Measurements from ENCODE around the gene TGFBI.
A peak's percentile ranks its signal among the peaks of the same experiment; 100 is the strongest.
"Not testable (repeated sequence)": the region's sequence is repeated elsewhere in the genome, so short reads cannot be mapped to it uniquely, and the experiment has no call there.

The TGFBI gene

DNA sequence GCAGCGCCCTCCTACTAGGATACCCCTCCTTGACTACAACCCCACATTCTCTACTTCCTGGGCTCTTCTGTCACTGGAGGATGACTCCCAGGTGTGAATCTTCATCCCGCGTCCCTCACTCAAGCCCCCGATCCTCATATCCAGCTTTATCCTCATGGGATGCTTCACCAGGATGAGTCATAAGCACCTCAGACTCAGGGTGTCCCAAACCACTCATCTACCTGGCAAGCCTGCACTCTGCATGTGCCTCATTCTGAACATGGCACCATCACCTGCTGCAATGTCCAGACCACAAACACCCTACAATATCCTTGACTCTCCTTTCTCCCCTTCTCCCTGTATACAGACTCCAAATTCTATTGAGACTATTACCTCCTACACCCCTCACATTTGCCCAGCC is 1.5 kb upstream of the TGFBI start:
- DNase-seq (ENCODE audit: low read depth): no peak

DNA sequence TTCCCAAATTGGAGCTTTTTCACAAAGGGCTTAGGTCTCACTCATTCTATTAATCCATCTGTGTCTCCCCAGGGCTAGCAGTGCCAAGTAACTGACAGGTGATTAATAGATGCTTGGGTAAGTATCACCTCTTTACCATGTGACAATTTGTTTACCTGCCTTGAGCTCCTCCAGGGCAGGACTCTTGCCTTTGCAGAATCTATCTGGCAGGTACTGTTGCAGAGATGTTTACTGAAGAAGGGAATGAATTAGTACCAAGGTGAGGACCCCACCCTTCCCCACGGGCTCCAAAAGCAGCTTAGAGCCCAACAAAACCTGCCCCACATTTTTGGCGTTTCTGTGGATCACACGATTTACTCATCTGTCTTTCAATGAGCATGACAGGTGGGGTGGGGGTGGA is 698 bp upstream of the TGFBI start:
- no peak for DNase-seq (ENCODE audit: low read depth)

DNA sequence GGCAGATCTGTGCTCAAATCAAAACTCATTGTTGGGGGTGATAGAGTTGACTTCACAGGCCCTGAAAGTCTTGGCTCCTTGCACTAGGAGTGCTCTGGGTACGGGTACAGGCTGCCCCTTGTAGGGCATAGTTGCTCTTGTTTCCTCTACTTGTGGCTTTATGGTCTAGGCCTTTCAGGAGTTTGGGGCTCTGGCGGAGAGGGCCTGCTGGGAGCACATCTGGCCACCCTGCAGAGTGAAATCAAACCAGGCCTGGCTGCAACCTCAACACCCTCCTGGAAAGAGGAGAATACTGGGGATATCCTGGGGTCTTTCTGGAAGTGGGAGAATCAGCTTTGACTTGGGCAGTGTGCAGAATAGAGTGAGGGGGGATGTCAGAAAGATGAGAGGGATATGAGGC is 1.5 kb downstream of the TGFBI start:
- no peak for DNase-seq (ENCODE audit: low read depth)

DNA sequence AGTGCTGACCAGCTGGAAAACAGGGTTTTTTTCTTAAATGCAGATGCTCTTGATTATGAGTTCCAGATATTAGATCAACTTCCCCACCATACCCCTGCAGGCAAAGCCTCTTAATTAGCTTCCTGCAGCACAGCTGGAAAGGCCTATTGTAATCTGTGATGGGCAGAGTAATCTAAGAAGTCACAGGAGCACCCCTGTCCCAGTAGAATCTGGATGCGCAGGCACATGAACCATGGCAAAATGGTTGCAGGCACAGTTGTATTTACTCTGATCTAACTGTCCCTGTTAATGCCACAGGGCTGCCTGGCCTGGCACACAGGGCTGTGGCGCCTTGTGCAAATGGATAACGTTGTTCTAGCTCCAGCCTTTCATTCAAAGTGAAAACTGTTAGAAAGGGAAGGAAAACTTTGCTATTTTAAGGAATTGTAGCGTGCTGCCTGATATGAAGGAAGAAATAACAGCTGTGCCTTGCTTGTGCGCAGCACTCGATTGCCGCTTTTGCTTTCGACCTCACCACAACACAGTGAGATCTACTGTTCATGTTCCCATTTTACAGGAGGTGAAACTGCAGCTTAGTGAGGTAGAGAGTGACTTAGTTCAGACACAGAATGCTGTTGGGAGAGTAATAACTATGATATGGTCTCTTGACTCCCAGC is 2.3 kb downstream of the TGFBI start:
- no peak for DNase-seq (ENCODE audit: low read depth)

DNA sequence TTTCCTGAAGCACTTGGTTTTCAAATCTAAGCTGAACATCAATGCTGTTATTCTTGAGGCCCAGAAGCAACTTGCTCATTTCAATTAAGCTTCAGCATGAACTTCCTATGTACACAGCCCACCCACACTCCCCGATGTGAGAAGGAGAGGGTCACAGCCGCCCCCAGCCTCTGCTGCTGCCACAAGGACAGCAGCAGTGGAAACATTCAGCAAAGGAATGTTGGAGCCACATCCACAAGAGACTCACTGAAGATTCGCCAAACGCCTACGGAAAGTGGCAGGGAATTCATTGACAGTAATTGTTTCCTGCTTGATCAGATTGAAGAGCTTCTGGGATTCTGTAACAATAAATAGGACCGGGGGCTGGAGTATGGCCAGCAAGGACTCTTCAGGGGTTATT is 2.9 kb downstream of the TGFBI start:
- DNase-seq (ENCODE audit: low read depth): no peak

DNA sequence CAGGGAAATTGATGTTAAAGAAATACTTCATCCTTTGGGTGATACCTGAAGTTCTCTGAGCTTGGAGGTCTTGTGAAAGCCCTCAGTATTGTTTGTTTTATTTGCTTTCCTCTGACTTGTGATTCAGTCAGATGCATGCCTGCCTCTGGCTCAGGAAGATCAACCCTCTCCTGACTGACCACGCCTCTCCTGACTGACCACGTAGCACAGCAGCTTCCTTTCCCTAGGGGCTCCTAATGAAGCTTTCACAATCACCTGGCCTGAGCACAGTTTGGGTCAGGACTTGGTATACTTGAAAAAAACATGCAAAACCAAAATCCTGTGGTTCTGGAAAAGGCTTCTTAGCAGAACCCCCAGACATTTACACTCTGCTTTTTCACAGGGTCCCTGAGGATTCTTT is 3.8 kb downstream of the TGFBI start:
- DNase-seq (ENCODE audit: low read depth): no peak

DNA sequence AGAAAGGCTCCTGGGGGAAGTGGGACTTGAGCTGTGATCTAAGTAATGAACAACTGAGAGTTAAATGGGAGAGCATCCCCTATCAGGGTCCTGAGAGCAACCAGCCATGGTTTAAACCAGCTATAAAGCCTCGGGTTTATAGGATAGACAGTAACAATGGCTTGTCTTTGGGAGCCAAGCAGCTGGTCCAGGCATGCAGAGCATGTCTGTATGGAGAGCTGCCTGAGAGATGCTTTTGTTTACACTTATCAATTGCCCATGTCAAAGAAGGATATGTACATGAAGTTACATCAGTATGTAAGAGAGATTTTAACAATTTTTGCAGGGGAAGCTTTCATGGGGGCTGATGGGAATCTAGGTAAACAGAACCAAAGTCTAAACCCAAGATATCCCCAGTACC is 4.4 kb downstream of the TGFBI start:
- no peak for DNase-seq (ENCODE audit: low read depth)

DNA sequence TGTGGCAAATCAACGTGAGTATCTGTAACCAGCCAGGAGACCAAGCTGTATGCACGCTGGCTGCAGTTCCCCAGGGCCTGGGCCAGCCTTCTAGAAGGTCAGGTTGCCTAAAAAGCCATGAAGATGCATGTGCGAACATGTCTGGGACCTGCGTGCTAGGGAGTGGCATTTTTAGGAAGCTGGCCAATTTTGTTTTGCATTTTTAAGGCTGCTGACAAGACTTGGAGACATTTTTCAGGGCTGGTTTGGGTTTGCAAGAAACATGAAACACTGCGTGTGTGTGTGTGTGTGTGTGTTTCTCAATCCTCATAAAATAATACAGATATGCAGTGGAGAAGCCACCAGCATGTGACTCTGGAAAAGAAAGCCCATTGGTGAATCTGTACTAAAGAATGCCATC is 5.1 kb downstream of the TGFBI start:
- no peak for DNase-seq (ENCODE audit: low read depth)

DNA sequence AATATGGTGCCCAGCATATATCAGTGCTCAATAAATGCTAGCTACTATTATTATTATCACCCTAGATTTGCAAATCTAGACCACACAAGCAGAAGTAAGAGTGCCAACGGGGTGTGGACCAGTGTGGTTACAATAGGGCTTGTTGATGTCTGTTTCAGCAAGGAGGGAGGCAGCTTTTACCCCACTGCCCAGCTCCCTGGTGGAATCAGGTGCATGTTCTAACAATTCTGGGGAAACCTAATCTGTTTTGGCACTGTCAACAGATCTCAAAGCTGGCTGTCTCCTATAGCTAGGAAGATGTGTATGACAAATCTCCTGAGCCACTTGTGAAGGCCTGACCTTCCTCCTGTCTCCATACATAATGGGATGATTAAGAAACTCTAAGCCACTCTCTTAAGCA is 5.7 kb downstream of the TGFBI start:
- DNase-seq (ENCODE audit: low read depth): no peak

DNA sequence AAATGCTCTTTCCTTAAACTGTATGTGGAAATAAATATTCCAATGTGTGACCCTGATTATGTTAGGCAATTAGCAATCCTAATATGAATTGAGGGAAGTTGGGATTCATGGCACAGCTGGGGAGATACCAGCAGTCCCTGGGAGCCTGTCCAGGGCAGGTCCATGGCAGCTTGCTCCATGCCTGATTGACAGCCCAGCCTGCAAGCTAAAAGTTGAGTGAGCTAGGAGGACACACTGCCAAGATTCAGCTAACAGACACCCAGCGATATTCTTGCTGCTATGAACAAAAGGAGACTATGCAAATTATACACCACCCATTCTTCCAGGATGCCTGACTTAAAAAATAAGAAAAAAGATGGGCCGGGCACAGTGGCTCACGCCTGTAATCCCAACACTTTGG is 6.2 kb downstream of the TGFBI start:
- DNase-seq (ENCODE audit: low read depth): no peak

DNA sequence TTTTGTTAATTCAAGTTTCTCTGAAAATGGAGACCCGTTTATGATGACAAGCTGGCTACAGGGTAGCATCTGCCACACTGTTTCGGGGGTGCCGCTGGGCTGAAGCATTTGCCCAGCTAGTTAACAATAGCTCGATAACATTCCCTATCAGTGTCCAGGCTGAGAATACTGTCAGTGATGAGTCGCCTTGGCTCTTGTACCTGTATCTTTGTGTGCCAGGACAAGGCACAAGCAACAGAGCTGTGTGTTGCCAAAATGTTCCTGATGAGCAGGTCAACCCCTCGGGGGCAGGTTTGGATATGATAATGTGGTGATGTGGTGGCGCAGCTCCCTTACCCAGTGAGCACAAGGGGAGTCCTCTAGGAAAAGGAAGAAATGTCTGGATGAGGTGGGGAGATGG is 7.0 kb downstream of the TGFBI start:
- no peak for DNase-seq (ENCODE audit: low read depth)

DNA sequence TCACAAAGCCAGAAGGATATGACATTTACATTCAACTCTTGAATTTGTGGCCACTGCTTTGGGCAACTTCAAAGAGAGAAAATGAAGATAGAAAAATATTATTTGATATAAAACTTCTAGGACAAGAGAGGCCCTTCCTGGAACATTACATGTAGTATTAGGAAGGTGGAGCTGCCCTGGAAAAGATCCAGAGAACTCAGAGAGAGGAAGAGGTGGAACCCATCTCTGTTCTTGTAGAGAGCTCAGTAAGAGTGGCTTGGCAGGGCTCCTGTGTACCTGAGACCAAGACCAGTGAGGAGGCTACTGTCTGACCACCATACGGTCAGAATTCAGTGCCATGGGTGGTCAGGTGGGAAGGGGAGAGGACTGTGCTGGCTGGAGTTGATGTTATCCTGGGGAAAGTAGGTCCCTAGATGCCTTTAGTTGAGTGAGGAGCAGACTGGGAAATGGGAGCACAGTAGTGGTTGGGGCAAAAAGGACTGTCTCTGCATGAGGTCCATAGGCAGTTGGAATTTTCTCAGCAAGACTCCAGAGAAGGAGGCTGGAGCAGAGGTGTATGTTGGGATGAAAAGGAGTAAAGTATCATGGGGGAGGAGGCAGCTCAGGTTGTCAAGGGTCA is 7.6 kb downstream of the TGFBI start:
- DNase-seq (ENCODE audit: low read depth): no peak

DNA sequence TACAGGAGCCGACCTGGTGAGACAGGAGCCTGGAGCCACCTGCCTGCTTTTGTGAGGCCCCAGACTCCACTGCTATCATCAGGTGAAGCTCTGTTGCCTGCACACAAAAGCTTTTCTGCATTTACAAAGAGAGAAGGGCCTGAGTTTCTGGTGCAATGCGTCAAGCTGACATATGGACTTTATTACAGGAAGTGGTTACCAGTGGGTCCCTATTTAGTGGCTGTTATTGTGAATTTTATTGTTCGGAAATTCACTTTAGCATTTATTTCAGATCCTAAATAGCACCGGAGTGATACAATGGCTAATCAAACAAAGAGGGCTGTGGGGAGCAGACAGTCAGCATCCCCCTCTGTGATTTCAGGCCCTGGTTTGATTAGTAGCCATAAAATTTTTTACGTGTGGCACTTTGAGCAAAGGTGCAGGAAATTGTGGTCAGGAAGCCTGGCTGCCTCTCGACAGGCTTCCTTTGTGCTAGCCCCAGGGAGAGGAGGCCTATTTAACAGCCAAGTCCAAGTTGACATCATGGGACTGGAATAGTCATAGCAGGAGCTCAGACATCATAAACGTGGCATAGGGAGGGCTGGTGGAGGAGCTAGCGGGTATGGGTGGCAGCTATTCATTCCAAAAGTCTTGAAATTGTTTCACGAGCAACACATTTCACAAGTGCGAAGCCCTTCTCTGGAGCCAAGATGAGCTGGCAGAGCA is 8.4 kb downstream of the TGFBI start:
- DNase-seq (ENCODE audit: low read depth): peak; percentile 65

DNA sequence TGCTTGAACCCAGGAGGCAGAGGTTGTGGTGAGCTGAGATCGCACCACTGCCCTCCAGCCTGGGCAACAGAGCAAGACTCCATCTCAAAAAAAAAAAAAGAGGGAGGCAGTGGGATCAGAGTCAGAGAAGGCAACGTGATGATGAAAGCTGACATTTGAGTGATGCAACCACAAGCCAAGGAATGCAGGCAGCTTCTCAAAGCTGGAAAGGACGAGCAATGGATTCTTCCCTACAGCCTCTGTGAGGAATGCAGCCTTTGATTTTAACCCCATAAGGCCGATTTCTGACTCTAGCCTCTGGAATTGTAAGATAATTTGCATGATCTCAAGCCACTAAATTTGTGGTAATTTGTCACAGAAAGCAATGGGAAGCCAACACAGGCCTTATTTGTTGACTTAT is 9.8 kb downstream of the TGFBI start:
- DNase-seq (ENCODE audit: low read depth): no peak

DNA sequence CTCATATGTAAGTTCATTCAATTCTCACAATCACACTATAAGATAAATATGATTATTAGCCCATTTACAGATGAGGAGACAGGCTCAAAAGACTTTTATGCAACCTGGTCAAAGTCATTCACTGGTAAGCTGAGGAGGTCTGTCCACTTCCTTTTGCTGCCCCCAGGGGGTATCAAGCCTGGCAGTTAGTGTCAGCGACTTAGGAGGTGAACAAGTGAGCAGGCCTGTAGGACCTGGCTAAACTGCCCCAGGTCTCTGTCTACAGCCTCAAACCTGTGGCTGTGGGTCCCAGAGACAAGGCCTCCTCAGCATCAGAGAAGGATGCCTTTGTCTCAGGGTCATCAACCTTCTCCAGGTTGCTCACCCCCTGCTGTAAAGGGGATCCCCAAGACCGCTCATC is 10.4 kb downstream of the TGFBI start:
- DNase-seq (ENCODE audit: low read depth): no peak

DNA sequence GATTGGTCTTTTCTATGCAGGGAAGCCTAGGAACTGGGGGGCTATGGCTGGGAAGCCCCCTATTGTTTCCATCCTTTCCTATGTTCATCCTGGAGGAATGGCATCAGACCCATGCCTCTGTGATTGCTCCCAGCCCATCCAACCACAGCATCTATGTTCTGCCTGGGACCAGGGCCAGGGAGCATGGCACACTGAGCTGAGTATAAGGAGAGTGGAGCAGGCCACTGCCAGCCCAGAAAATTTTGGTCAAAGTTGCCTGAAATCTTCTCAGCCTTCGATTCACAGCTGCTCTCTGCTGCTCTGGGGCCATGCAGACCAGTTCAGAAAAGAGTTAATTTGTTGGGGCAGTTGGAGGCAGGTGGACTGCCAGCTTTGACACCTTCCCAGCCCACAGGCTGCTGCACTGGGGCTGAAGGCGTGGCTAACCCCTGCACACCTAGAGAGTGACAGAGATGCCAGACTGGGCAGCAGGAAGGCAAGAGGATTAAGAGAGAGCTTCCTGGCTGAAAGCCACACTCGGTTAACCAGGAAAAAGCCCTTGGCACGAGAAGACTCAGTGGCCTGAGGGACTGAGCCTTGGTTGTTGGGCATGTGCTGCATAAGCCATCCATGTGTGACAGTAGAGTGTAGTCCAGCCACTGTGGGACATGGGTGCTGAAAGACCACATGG is 12.1 kb downstream of the TGFBI start:
- DNase-seq (ENCODE audit: low read depth): no peak

DNA sequence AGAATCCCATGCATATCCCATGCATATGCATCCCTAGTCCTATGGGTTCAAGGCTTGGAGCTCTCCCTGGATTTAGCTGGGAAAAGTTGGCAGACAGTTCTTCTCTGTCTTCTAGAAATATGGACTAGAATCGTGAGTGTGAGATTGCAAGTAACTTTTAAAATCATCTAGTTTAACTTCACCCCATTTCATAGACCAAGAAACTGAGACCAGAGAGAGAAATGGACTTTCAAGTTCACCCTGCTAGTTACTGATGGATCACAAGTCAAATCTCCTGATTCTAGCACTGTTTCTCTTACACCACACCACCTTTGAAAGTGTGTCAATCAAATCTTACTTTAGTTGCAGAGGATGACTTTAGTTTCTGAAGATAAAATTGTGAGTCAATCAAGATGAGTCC is 13.4 kb downstream of the TGFBI start:
- DNase-seq (ENCODE audit: low read depth): no peak

DNA sequence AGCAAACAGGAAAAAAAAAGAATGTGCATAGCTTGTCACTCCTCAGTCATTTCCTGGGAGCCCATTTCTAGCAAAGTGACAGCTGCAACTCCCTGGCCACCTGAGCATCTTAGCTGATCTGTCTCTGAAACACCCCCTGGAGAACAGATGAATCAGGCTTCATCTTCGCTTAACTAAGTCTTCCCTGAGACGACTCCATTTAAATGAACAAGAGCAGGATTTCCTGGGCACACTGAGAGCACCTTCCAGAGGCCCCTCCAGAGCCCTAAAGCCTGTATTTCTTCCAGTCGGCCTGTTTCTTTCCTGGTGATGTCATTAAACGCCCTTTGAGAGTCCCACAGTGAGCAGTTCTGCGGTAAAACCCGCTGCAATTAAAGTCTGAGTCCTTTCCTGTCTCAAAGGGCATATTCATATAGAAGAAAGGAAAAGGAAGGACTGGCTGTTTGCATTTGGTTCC is 13.9 kb downstream of the TGFBI start:
- no peak for DNase-seq (ENCODE audit: low read depth)

DNA sequence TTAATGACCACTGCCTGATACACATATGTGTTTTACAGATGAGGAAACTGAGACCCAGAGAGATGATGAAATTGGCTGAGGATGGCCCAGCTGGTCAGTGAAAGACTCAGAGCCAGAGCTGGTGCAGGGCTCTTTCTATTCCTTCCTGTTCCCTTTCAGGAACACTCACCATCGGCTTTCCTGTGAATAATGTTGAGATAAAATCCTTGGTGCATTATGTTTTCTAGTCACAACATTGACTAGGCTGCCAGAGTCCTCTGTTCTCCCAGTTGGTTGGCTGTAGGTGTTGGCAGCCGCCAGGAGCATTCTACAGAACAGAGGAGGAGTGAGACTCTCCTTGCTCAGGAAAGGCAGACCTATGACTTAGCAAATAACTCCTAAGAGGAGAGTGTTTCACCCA is 14.8 kb downstream of the TGFBI start:
- no peak for DNase-seq (ENCODE audit: low read depth)

DNA sequence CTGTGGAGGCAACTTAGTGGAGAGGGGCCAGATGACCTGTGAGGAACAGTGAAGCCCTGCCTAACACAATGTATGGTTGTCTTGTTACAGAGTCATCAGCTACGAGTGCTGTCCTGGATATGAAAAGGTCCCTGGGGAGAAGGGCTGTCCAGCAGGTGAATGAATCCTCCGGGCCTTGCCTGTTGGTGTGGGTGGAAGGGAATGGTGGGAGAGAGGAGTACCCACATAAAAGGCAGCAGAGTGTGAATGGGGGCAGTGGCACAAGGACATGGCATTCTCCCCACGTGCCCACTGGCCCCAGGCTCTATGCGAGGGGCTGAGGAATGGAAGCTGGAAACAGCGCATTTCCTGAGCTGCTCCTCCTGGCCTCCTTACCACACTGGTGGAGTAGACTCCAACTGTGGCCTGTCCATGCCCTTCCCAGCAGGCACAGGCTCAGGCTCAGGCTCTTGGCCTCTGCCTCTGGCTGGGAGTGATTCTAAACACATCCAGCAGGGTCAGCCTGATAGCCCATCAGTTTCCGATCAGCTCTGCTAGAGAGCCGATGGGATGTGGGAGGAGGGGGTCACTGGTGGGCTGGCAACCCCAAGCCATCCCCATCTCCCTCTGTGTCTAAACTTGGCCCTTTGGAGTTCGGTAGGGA is 15.3 kb downstream of the TGFBI start:
- DNase-seq (ENCODE audit: low read depth): no peak

DNA sequence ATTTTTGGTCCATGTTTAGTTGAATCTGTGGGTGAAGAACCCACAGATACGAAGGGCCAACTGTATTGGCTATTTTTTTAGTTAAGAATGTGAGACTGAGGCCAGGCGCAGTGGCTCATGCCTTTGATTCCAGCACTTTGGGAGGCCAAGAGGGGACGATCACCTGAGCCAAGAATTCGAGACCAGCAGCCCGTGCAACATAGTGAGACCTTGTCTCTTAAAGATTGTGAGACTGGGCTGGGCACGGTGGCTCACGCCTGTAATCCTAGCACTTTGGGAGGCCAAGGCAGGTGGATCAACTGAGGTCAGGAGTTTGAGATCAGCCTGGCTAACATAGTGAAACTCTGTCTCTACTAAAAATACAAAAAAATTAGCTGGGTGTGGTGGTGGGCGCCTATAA is 16.2 kb downstream of the TGFBI start:
- DNase-seq (ENCODE audit: low read depth): not testable (repeated sequence)

DNA sequence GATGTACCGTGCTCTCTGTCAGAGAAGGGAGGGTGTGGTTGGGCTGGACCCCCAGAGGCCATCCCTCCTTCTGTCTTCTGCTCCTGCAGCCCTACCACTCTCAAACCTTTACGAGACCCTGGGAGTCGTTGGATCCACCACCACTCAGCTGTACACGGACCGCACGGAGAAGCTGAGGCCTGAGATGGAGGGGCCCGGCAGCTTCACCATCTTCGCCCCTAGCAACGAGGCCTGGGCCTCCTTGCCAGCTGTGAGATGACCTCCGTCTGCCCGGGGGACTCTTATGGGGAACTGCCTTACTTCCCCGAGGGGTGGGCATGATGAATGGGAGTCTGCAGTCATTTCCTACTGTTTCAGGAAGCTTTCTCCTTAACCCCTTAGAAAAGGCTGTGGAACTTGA is 17.5 kb downstream of the TGFBI start:
- no peak for DNase-seq (ENCODE audit: low read depth)

DNA sequence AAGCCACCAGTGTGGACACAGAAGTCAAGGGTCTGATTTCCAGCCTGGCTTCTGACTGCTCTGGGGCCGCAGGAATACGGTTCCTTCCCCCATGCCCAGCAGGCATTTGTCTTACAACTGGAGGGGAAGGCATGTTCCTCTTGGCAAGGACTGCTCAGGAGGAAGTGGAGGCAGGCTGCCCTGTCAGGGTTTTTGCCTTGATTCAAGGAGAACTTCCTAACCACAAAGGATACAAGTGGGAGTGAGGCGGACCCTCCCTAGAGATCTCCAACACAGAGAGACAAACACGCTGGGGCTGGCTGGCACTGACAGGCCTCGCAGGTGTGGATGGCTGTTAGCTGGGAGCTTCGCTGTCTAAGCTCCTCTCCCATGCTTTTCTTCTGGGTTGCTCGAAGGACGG is 19.1 kb downstream of the TGFBI start:
- DNase-seq (ENCODE audit: low read depth): no peak

Measured in GM04503 (cell line).